Measurements from ENCODE around the gene SAT1. TPM values are rescaled to one million over a fixed set of nuclear protein-coding genes. Genes with fewer than 3 reads are reported as not detected.
A peak's percentile ranks its signal among the peaks of the same experiment; 100 is the strongest.

Gene SAT1
- total RNA-seq, 4 donors from 2014 or later: 167 to 405 (median 277) TPM

DNA sequence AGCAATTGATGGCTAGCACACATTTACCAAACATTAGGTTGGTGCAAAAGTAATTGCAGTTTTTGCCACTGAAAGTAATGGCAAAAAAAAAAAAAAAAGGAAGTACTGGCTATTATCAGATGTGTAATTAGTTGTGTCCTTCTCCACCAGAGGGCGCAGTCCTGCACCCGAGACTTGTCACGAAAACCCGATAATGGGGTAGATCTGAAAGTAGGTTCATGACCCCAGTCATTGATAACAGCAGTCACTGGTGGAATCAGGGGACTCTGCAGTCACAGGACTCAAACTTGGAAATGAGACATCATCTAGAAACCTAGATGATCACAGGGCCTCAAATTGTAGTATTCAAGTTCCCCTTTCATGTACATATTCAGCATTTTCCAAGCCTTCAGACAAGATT, 26.8 kb upstream of the SAT1 start:
- 0% methylated on average over 1 of the region's 4 CpGs; no CpG with 5 or more reads in 1 of the 2 donors for WGBS, 2 donors (ENCODE audit: low coverage in 1 of 2)
- TF ChIP-seq, protein P1, sequence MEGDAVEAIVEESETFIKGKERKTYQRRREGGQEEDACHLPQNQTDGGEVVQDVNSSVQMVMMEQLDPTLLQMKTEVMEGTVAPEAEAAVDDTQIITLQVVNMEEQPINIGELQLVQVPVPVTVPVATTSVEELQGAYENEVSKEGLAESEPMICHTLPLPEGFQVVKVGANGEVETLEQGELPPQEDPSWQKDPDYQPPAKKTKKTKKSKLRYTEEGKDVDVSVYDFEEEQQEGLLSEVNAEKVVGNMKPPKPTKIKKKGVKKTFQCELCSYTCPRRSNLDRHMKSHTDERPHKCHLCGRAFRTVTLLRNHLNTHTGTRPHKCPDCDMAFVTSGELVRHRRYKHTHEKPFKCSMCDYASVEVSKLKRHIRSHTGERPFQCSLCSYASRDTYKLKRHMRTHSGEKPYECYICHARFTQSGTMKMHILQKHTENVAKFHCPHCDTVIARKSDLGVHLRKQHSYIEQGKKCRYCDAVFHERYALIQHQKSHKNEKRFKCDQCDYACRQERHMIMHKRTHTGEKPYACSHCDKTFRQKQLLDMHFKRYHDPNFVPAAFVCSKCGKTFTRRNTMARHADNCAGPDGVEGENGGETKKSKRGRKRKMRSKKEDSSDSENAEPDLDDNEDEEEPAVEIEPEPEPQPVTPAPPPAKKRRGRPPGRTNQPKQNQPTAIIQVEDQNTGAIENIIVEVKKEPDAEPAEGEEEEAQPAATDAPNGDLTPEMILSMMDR (IDR thresholded peaks at IDR 0.05): peak in 3 of 4 experiments; percentile 22 to 35 (median 28)
- TF ChIP-seq EP300 (IDR thresholded peaks at IDR 0.05): no peak
- H3K27me3 ChIP-seq: no peaks in the 10 kb centered on the region
- no peak overlapping the region for H3K27ac ChIP-seq
- H3K4me3 ChIP-seq: no peak overlapping the region
- no peaks in the 10 kb centered on the region for H3K4me1 ChIP-seq
- H3K9me3 ChIP-seq: no peaks in the 10 kb centered on the region
- ATAC-seq: no peak
- no peaks in the 10 kb centered on the region for H3K36me3 ChIP-seq

DNA sequence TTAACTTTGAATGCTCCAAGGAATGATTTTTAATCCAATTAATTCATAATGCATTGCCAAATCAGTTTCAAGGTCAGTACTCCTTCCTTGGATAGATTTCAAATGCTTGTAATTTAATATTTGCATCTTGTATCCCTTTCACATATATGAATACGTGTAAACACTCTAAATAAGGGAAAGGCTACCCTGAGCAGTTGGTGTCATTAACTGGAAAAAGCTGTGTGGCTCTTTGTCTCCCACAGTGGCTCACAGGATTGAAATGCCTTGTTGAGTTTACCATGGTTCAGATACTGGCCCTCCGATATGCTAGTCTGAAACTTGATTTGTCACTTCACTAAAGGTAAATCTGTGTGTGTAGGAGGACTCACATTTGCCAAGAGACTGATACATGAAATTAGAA, 23.2 kb upstream of the SAT1 start:
- Histone ChIP-seq H3K27ac (no peak overlapping the region), H3K4me3 (no peak overlapping the region), H3K36me3 (no peaks in the 10 kb centered on the region), H3K27me3 (no peaks in the 10 kb centered on the region), H3K9me3 (no peaks in the 10 kb centered on the region), H3K4me1 (no peaks in the 10 kb centered on the region)
- whole genome bisulfite sequencing, 2 donors (ENCODE audit: low coverage in 1 of 2): 61 to 100% methylated on average over 1 to 2 of the region's 2 CpGs
- TF ChIP-seq POLR2A (IDR thresholded peaks at IDR 0.05) (no peak), POLR2AphosphoS5 (IDR thresholded peaks at IDR 0.05) (no peak), EP300 (IDR thresholded peaks at IDR 0.05) (no peak)
- TF ChIP-seq, protein P1 (IDR thresholded peaks at IDR 0.05): no peak
- no peak for ATAC-seq

DNA sequence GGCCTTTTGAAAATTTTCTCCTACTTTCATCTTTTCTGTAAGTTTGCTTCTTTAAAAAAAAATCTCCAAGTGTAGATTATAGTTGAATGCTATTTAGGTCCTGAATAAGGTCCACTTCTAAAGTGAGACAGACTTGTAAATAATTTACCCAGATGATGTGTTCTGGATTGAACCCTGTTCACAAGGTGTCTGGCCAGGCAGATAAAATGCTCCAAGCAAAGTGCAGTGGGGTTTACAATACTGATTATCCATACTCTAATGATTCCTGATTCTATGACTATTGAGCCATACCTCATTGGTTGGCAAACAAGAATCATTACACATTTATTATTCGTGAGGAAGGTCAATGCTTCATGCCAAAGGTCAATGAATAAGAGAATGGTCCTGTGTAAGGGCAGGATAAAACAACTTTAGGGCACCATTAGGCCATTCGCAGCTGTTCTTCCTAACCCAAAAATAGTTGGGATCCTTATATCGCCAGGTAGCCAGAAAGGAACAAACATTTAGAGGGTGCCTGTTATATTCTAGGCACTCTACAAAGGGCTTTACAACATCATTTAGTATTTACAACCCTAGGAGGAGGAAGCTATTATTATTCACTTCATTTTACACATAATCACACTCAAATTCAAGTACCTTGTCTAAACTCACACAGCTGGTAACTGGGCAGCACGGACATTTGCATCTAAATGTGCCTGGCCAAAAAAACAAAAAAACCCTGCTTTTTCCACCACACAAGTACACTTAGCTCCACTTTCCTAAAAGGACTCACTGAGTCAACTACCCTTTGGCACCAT, 18.6 kb upstream of the SAT1 start:
- WGBS, 2 donors (ENCODE audit: low coverage in 1 of 2): 79 to 100% methylated on average over 1 to 2 of the region's 4 CpGs
- TF ChIP-seq, protein P1 (IDR thresholded peaks at IDR 0.05): no peak
- TF ChIP-seq EP300 (IDR thresholded peaks at IDR 0.05): no peak
- TF ChIP-seq POLR2A (IDR thresholded peaks at IDR 0.05): no peak
- no peak for TF ChIP-seq POLR2AphosphoS5 (IDR thresholded peaks at IDR 0.05)
- no peak overlapping the region for H3K4me3 ChIP-seq

DNA sequence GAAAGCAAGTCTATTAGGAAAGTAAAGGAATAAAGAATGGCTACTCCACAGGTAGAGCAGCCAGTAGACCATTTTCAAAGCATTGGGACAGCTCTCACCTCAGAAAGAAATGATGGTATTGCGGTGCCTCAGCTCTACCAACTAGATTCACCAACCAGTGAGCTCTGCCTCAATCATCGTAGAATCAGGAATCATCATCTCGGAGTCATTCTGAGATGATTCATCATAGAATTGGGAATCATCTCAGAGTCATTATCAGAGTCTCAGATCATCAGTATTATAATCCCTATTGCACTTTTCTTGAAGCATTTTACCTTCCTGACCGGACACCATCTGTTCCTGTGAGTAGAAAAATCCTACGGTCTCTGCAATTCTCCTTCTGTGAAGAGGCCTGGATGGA, 17.5 kb upstream of the SAT1 start:
- whole genome bisulfite sequencing, 2 donors (ENCODE audit: low coverage in 1 of 2): 92 to 100% methylated on average over 1 to 2 of the region's 5 CpGs
- Histone ChIP-seq H3K27ac (no peak overlapping the region), H3K36me3 (no peaks in the 10 kb centered on the region), H3K4me3 (no peak overlapping the region), H3K27me3 (no peaks in the 10 kb centered on the region), H3K9me3 (no peaks in the 10 kb centered on the region), H3K4me1 (no peaks in the 10 kb centered on the region)
- no peak for TF ChIP-seq EP300 (IDR thresholded peaks at IDR 0.05)
- TF ChIP-seq POLR2A (IDR thresholded peaks at IDR 0.05): no peak
- TF ChIP-seq, protein P1 (IDR thresholded peaks at IDR 0.05): no peak
- no peak for TF ChIP-seq POLR2AphosphoS5 (IDR thresholded peaks at IDR 0.05)
- ATAC-seq: no peak

More for the DNA sequence above, 18.6 kb upstream of the SAT1 start:
- ATAC-seq: no peak
- H3K27me3 ChIP-seq: no peaks in the 10 kb centered on the region
- no peaks in the 10 kb centered on the region for H3K4me1 ChIP-seq
- H3K9me3 ChIP-seq: no peaks in the 10 kb centered on the region
- H3K27ac ChIP-seq: no peak overlapping the region
- no peaks in the 10 kb centered on the region for H3K36me3 ChIP-seq

DNA sequence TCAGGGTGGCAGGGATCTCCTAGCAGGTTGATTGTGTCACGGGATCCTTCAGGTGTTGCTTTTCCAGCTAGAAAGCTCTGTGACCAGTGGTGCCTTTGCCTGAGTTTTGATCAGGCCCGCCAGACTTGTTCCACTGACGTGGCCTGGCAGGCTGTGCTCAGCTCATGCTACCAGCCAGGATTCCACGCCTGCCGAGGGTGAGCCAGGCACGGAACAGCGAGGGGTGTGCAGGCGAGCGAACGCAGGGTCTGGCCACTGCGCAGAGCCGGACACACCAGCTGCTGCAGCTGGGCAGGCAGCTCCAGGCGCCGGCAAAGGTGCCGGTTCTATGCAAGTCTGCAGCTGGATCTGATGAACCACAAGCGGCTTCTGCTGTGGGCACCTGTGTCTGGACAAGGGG, 17.1 kb upstream of the SAT1 start:
- ATAC-seq: no peak
- no peak overlapping the region for H3K4me3 ChIP-seq
- H3K4me1 ChIP-seq: no peaks in the 10 kb centered on the region
- TF ChIP-seq POLR2A (IDR thresholded peaks at IDR 0.05) (no peak), EP300 (IDR thresholded peaks at IDR 0.05) (no peak), POLR2AphosphoS5 (IDR thresholded peaks at IDR 0.05) (no peak)
- TF ChIP-seq, protein P1 (IDR thresholded peaks at IDR 0.05): no peak
- 87% methylated on average over 3 of the region's 16 CpGs; no CpG with 5 or more reads in 1 of the 2 donors for WGBS, 2 donors (ENCODE audit: low coverage in 1 of 2)
- H3K27me3 ChIP-seq: no peaks in the 10 kb centered on the region
- H3K9me3 ChIP-seq: no peaks in the 10 kb centered on the region
- H3K27ac ChIP-seq: no peak overlapping the region
- H3K36me3 ChIP-seq: no peaks in the 10 kb centered on the region
